ENCODE results near the gene SC5D. TPM values are rescaled to one million over a fixed set of nuclear protein-coding genes. Genes with fewer than 3 reads are reported as not detected.
A peak's percentile ranks its signal among the peaks of the same experiment; 100 is the strongest.

Gene SC5D
- polyA plus RNA-seq (2013, experiment 1 of 2; ENCODE audit: insufficient read length), result 18.4 TPM
- polyA plus RNA-seq (2013, experiment 2 of 2; ENCODE audit: insufficient read length), result 24.2 TPM

- DNase-seq, result peak; percentile 91
These were observed at the start of gene SC5D for GRCh38 chr11:121292495-121293287. TSS of gene SC5D (plus strand) at chr11:121292771. CDS start at chr11:121303376, 10,605 bp downstream.

GRCh38 chr11:121244884-121245283 is 47.7 kb upstream of the SC5D start:
- DNase-seq, result no peak

GRCh38 chr11:121246021-121246768 is 46.4 kb upstream of the SC5D start:
- no peak for DNase-seq

- no peak for DNase-seq
These were observed 45.9 kb upstream of the SC5D start for GRCh38 chr11:121246769-121247035.

- no peak for DNase-seq
These were observed 44.1 kb upstream of the SC5D start for GRCh38 chr11:121248496-121248895.

- DNase-seq, result peak; percentile 49
These were observed 43.4 kb upstream of the SC5D start for GRCh38 chr11:121249039-121249663.

- no peak for DNase-seq
These were observed 41.7 kb upstream of the SC5D start for GRCh38 chr11:121250843-121251242.

- DNase-seq, result no peak
These were observed 38.6 kb upstream of the SC5D start for GRCh38 chr11:121253951-121254350.

GRCh38 chr11:121254756-121255155 is 37.8 kb upstream of the SC5D start:
- no peak for DNase-seq

- DNase-seq, result no peak
These were observed 37.0 kb upstream of the SC5D start for GRCh38 chr11:121255473-121256125.

GRCh38 chr11:121257289-121257688 is 35.3 kb upstream of the SC5D start:
- no peak for DNase-seq

- no peak for DNase-seq
These were observed 34.6 kb upstream of the SC5D start for GRCh38 chr11:121257976-121258375.

- DNase-seq, result no peak
These were observed 27.0 kb upstream of the SC5D start for GRCh38 chr11:121265586-121265985.

- DNase-seq, result no peak
These were observed 24.0 kb upstream of the SC5D start for GRCh38 chr11:121268581-121268980.

- no peak for DNase-seq
These were observed 22.4 kb upstream of the SC5D start for GRCh38 chr11:121270001-121270678.

GRCh38 chr11:121274332-121274991 is 18.1 kb upstream of the SC5D start:
- peak; percentile 5 for DNase-seq

- no peak for DNase-seq
These were observed 10.9 kb upstream of the SC5D start for GRCh38 chr11:121281698-121282097.

- no peak for DNase-seq
These were observed 10.2 kb upstream of the SC5D start for GRCh38 chr11:121282386-121282785.

- DNase-seq, result no peak
These were observed 9.6 kb upstream of the SC5D start for GRCh38 chr11:121282886-121283502.

GRCh38 chr11:121291319-121291718 is 1.3 kb upstream of the SC5D start:
- DNase-seq, result no peak

- no peak for DNase-seq
These were observed 576 bp upstream of the SC5D start for GRCh38 chr11:121291896-121292494.

Data from fibroblast of skin of back (primary cell).